GM18868 (cell line): ENCODE data around the gene TNRC6A.

ENCODE experiments used
- ATAC-seq: cut with Tn5 transposase; IDR thresholded peaks from one replicate; pipeline ENCODE4 v1.9.1; 2021; ENCODE audit warnings: mild to moderate bottlenecking, moderate library complexity; ENCODE audit not compliant: unreplicated experiment

The TNRC6A gene

GRCh38 chr16:24755201-24755874, 25.9 kb downstream of the TNRC6A start:
- ATAC-seq, result no peak

DNA sequence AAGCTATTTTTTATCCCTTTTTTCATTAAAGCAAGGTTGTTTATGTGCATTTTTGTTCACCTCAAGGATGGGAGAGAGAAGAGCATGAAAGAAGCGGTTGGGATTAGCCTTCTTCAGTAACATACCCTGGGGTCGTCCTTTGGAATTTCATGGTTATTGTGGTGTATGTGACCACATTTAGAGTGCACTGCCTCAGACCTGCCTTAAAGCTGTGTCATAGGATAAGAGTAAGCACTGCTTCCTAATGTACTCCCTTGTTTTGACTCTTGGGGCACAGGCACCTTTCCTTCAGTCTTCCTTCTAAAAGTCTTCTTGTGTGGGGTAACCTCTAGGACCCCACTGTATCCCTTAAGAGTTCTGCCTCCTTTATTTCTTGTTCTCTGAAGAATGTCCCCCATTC, 28.9 kb downstream of the TNRC6A start:
- no peak for ATAC-seq

DNA sequence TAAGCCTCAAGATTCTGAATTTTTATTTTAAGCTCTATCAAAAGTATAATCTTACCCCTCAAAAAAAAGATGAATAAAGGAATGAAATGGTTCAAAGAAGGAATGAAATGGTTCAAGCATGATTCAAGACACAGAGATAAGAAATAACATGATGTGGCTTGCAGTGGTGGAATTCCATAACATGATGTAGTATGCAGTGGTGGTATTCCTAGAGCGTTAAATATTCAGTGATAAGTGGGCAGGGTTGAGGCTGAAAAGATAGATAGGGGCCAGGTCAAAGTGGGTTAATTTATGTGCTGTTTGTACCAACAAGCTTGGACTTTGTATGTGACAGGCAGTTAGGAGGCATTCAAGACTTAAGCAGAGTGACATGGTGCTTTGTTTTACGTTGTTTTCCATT, 29.6 kb downstream of the TNRC6A start:
- no peak for ATAC-seq

DNA sequence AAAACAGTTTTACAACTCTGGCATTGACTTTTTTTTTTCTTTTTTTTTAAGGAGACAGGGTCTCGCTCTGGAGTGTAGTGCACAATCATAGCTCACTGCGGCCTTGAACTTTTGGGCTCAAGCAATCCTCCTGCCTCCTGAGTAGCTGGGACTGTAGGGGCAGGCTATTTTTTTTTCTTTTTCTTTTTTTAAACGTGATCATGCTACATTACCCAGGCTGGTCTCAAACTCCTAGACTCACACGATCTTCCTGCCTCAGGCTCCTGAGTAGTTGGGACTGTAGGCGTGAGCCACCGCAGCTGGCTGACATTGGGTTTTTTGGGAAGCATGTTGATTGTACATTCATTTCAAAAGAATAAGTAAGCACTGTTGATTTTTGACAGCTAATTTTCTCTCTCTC, 32.1 kb downstream of the TNRC6A start:
- ATAC-seq, result no peak

GRCh38 chr16:24764916-24765315, 35.5 kb downstream of the TNRC6A start:
- ATAC-seq, result no peak

DNA sequence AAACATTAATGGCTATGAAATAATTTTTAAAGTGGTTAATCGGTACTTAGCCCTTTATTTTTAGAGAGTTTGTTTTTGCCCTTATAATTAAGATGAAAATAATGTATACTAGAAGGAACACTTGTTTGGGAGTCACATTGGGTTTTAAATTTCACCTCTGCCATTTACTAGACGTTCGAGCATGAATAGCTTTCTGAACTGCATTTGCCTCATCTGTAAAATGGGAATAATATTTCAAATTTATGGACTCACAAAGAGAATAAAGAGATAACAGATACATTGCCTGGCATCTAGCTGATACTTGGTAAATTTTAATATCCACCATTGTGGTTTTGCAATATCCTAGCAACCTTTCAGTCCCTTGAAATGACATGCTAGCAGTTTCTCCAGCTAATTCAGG, 36.6 kb downstream of the TNRC6A start:
- ATAC-seq, result no peak

DNA sequence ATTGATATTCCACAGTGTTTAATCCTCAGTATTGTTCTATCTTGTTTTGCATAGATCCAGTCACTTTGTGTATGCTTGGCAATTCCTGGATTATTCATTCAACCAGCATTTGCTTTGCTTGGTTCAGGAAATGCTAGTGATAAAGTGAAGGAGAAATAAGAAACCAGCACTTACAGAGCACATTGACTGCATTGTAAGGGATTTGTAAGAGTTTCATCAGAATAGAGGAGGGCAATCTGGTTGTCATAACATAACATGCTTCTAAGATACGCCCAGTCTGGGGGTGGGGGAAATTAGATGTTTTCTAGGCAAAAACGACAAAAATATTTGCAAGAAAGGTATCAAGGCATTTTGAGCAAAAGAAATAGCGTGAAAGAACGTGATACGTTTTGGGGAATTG, 40.4 kb downstream of the TNRC6A start:
- no peak for ATAC-seq

DNA sequence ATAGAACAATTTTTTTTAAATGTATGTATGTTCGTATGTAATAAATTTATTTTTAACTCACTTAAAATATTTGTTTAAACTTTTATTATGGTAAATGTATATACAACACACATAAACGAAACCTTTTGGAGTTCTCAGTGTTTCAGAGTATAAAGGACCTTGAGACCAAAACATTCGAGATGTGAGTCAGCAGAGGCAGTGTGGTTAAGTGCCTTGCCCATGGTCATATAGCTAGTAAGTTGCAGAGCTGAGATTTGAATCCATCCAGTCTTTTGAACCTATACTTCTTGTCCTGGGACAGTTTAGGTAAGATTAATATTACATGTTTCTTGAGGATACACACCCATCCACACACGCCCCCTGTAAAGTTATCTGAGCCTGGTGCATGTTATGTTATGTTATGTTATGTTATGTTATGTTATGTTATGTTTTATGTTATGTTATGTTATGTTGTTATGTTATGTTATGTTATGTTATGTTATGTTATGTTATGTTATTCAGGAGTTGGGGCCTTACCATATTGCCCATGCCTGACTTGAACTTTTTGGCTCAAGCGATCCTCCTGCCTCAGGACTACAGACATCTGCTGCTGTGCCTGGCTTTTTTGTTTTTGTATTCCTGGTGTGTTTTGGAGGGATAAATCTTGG, 41.8 kb downstream of the TNRC6A start:
- ATAC-seq, result no peak

- ATAC-seq, result no peak
Observed at GRCh38 chr16:24771779-24772157, 42.3 kb downstream of the TNRC6A start.

- ATAC-seq, result no peak
Observed at GRCh38 chr16:24773771-24774427, 44.4 kb downstream of the TNRC6A start.

GRCh38 chr16:24774510-24774909, 45.1 kb downstream of the TNRC6A start:
- no peak for ATAC-seq

- ATAC-seq, result no peak
Observed at GRCh38 chr16:24775455-24775854, 46.0 kb downstream of the TNRC6A start.

- ATAC-seq, result no peak
Observed at GRCh38 chr16:24776501-24777220, 47.2 kb downstream of the TNRC6A start.

GRCh38 chr16:24778671-24779070, 49.2 kb downstream of the TNRC6A start:
- ATAC-seq, result no peak

GRCh38 chr16:24781256-24781655, 51.8 kb downstream of the TNRC6A start:
- no peak for ATAC-seq

GRCh38 chr16:24784121-24784520, 54.7 kb downstream of the TNRC6A start:
- ATAC-seq, result no peak

GRCh38 chr16:24789881-24790280, 60.4 kb downstream of the TNRC6A start:
- ATAC-seq, result no peak

DNA sequence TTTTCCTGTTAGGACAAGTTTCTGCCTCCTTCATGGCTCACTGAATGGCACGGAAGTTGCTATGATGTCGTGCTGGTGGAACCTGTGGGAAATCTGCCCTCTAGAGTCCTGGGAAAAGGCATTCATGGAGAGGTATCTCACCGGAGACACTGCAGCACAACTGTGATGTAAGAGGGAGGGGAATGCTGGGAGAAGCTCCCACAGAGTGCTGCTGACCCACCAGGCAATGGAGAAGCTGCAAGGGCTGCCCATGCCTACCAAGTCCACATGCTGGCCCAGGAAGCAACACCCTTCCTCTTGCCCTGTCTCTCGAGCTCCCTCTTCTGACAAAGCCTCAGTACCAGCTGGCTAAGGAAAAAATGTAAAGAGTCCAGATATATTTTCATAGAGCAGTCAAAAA, 71.1 kb downstream of the TNRC6A start:
- ATAC-seq, result no peak

DNA sequence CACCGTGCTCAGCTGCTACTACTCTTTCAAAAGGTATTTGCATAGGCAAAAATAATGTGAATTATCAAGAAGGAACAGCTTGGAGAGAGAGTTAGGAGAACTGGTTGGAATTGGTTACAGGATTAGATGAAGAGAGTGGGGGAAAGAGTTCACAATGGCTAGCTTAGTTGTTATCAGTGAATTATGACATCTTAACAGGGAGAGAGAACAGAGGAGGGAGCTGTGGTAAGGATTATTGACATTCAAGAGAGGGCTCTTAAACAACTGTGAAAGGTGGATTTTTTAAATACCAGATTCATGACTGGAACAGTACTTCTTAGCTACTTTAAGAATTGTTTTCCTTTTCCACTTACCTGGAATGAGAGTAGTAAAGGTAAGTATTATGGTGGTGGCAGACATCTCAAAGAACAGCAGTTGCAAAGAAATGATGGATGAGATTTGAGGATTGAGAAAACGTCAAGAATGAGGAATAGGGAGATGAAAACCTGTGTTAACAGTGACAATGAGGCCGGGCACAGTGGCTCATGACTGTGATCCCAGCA, 72.4 kb downstream of the TNRC6A start:
- ATAC-seq, result no peak

- no peak for ATAC-seq
Observed at GRCh38 chr16:24805484-24805883, 76.0 kb downstream of the TNRC6A start.

GRCh38 chr16:24807301-24807700, 77.8 kb downstream of the TNRC6A start:
- no peak for ATAC-seq
